Measurements from ENCODE around the gene FTCDNL1.

The FTCDNL1 gene

GRCh38 chr2:199791326-199791725 lies 59.7 kb downstream of the FTCDNL1 start:
- no peak for DNase-seq (ENCODE audit: low read depth)

GRCh38 chr2:199784512-199784911 lies 66.5 kb downstream of the FTCDNL1 start:
- DNase-seq (ENCODE audit: low read depth) = no peak

DNA sequence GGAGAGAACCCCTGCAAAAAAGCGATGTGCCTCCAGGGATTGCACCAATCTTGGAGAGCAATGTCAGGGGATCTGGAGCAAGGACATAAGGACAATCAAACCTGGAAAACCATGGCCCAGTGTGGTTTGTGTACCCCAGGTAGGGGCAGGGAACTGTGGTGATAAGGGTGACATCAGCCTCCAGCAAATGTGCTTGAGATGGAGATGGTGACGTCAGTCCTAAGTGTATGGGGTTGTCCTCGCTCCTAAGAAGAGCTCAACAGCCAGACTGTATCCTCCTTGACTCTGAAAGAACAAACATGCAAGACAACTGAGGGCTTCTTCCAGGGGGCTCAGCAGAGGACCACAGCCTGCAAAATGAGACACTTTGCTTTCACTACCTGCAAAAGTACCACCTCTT lies 71.4 kb downstream of the FTCDNL1 start:
- no peak for DNase-seq (ENCODE audit: low read depth)

- no peak for DNase-seq (ENCODE audit: low read depth)
Observed at GRCh38 chr2:199778655-199779054, 72.3 kb downstream of the FTCDNL1 start.

DNA sequence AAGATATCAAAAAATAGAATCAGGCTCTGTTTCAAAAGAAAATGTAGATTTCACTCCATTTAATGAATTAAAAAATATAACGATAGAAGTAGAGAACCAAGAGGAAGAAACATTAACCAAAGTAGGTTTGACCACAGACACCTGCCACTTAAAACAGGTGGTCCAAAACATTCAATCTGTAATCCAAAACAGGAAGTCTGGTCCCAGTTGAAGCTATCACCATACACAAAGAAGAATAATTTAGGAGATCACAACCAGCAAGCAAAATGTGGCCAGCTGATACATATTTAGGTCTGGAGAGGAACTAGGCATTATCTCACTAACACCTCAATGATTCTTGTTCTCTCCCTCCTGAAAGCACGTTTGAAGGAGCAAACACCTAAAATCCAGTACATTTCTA lies 73.1 kb downstream of the FTCDNL1 start:
- no peak for DNase-seq (ENCODE audit: low read depth)

- DNase-seq (ENCODE audit: low read depth) = no peak
Observed at GRCh38 chr2:199777315-199777714, 73.7 kb downstream of the FTCDNL1 start.

- no peak for DNase-seq (ENCODE audit: low read depth)
Observed at GRCh38 chr2:199775267-199775666, 75.7 kb downstream of the FTCDNL1 start.

DNA sequence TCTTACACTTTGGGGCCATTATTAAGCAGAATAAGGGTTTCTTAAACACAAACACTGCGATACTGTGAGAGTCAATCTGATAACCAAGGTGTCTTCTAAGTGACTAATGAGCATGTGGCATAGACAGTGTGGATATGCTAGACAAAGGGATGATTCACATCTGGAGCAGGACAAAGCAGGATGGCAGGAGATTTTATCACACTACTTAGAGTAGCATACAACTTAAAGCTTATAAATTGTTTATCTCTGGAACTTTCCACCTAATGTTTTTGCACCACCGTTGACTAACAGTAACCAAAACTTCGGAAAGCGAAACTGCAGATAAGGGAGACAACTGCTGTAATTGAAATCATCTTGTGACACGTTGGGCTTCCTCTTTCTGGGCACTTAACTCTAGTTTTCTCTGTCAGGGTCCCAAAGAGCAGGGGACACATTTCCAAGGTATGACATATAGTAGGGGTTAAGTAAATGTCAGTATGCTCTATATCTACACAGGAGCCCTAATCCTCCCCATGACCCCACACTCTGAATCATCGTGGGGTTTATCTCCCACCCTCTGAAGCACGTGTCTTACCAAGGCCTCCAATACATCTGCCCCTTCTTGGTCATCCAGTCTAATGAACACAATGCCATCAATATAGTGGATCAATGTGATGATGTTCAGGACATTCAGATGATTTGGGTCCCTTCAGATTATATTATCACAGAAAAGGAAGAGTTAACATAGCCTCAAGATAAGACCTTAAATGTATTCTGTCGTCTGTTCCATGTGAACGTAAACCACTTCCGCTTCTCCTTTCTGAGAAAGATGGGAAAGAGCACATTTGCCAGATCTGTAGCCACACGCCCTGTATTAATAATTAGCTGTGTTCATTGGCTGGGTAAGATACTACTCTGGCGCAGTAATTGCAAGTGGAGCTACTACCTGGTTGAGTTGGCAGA lies 78.7 kb downstream of the FTCDNL1 start:
- no peak for DNase-seq (ENCODE audit: low read depth)

DNA sequence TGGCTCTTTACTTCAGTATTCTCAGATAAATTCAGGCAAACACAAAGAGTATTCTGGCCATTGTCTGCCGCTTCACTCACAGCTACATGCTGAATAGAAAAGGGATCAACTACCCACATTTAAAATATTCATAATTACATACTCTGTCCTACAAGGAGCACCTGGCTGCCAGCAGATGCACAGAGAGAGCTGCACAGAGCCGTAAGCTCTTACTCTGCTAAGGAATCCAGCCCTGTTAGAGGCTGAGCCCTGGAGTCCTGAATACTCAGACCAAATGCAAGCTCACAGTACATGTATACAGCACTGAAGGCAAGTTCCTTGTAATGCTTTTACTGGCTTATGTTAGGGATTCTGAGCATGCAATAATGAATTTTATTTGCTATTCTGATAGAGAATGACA lies 80.3 kb downstream of the FTCDNL1 start:
- no peak for DNase-seq (ENCODE audit: low read depth)

DNA sequence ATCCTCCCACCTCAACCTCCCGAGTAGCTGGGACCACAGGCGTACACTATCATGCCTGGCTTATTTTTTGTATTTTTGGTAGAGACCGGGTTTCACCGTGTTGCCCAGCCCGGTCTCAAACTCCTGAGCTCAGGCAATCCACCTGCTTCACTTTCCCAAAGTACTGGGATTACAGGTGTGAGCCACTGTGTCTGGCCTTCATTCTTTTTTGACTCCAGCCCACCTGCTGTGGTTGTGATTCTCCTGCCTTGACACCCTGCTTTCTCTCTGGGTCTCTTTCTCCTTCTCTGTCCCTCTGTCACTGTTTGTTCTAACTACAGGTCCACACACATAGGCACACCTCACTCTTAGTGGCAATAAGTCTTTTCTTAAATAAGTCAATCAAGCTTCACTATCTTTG lies 85.3 kb downstream of the FTCDNL1 start:
- DNase-seq (ENCODE audit: low read depth) = no peak

- DNase-seq (ENCODE audit: low read depth) = no peak
Observed at GRCh38 chr2:199764273-199764800, 86.7 kb downstream of the FTCDNL1 start.

- DNase-seq (ENCODE audit: low read depth) = no peak
Observed at GRCh38 chr2:199762963-199763362, 88.0 kb downstream of the FTCDNL1 start.

GRCh38 chr2:199760574-199760973 lies 90.4 kb downstream of the FTCDNL1 start:
- no peak for DNase-seq (ENCODE audit: low read depth)

GRCh38 chr2:199757233-199757870 lies 93.6 kb downstream of the FTCDNL1 start:
- DNase-seq (ENCODE audit: low read depth) = no peak

DNA sequence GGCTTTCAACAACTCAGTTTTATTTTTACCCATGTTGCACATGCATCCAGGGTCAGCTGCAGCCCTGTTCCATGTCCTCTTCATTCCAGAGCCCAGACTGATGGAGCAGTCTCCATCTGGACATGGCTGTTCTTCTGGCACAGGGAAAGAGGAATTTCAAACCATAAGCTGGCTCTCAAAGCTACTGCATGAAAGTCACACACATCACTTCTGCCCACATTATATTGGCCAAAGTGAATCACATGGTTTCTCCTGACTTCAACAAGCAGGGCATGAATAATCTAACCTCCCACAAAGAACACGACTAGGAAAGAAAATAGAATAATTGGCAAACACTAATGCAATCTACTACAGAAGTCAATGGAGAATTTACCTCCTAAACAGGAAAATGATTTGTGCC lies 94.2 kb downstream of the FTCDNL1 start:
- DNase-seq (ENCODE audit: low read depth) = no peak

DNA sequence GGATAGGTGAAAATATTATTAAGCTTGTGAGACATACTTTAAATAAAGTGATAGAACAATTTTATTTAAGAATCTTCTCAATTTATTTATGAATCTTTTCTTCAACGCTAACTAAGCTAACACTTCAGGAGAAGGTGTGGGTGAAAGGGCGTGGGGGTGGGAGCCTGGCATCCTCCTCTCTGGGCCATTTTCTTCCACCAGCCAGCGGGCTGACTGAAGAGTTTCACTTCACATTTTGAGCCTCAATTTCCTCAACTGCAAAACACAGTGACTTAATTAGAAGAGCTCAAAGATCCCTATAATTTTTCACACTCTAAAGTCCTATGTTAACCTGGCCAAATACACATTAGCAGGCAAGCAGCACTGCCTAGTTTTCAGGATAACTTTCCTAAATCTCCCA lies 94.8 kb downstream of the FTCDNL1 start:
- no peak for DNase-seq (ENCODE audit: low read depth)

- no peak for DNase-seq (ENCODE audit: low read depth)
Observed at GRCh38 chr2:199754766-199755165, 96.2 kb downstream of the FTCDNL1 start.

GRCh38 chr2:199751492-199752120 lies 99.4 kb downstream of the FTCDNL1 start:
- DNase-seq (ENCODE audit: low read depth) = no peak

DNA sequence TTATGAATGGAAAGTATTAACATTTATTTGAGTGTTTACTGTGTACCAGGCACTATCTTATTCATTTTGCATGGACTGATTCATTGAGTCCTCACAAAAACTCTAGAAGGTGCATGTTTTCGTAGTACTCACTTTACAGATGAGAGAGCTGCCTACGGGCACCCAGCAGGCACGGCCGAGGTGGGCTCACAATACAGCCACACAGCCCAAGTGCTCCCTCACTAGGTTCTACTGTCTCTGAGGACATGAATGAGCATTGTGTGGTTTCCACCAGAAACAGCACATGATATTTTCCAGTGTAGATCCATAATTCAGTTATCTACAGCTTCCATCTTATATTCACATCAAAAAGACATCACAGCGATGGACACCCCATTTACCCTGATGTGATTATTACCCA lies 101.4 kb downstream of the FTCDNL1 start:
- DNase-seq (ENCODE audit: low read depth) = no peak

DNA sequence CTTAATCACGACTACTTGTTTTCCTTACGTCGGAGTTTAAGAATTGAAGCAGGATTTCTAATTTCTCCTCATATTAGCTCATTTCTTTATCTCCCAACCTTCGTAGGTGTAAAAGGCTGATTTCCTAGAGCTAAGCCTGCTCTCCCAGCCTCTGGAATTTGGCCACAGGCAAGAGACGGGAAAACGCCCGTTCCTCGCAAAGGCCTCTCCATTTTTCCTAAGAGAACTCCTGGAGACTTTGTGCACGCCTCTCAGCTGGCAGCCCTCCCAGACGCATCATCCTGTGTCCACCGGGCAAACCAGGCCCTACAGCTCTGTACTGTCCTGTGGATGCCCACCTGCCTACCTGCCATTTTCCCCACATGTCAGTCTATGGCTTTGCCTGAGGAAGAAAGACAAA lies 106.3 kb downstream of the FTCDNL1 start:
- DNase-seq (ENCODE audit: low read depth) = no peak

GRCh38 chr2:199744260-199744659 lies 106.7 kb downstream of the FTCDNL1 start:
- DNase-seq (ENCODE audit: low read depth) = no peak

- no peak for DNase-seq (ENCODE audit: low read depth)
Observed at GRCh38 chr2:199743415-199744120, 107.4 kb downstream of the FTCDNL1 start.
